Measurements from ENCODE around the gene DNAI7. TPM values are rescaled to one million over a fixed set of nuclear protein-coding genes. Genes with fewer than 3 reads are reported as not detected.

DNAI7 gene
- total RNA-seq, 2 donors from 2014 or later = 0.94 to 1.3 TPM

DNA sequence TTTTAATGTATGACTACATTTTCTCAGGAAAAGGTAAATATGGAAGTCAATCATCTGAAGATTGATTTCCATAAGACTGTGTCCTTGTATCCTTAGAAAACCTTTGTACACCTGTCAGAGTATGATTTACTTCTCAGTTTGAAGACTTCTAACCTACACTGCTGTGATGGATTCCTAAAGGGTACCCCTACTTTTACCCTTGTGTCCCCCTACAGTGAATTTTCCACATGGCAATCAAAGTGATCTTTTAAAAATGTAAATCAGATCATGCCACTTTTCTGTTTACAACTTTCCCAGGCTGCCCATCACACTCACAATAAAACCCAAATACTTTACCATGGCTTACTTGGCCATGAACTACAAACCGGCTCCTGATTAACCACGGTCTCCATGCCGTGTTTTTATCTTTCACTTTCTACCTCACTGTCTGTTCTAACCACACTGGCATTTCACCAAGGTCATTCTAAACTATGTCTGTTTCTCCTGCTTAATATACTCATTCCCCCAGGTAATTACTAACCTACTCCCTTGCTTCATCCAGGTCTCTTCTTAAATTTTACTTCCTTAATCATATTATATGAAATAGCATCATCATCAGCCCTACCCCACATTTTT is 8.1 kb downstream of the DNAI7 start:
- ATAC-seq (no peak), DNase-seq (no peak)

DNA sequence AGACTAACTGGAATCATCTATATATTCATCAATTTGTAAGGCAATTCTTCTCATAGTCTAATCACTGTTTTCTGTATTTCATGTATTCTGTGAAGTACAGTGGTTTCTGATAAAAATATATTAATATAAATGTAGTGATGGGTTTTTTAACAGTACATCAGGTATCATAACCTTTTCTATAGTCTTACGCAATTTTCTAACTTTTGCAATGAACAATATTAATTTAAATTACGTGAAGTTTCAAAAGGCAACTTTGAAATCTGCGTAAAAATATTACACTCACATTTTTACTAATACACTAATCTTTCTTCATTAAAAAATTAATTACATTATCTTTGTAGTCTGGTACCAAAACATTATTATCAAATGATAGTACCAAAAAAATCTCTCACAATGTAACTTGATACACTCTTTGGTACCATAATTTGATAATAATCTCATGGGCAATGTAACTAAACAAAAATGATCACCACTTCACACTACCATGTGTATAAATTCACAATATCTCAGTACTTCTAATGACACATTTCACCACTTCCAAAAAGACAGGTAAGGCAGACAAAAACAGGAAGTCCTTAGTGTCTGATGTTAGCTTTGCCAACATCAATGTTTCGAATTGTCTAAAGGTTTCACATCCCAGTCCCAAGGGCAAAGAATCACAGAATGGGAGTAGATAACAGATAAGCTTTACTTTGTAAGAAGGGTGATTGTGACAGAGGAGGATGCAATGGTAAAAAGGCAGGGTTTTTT is 8.7 kb downstream of the DNAI7 start:
- ATAC-seq = no peak
- no peak for DNase-seq
- intact Hi-C loops (cut with DNase I) = no loop called here

More for the DNA sequence above, 8.1 kb downstream of the DNAI7 start:
- intact Hi-C loops (cut with DNase I) = no loop called here

DNA sequence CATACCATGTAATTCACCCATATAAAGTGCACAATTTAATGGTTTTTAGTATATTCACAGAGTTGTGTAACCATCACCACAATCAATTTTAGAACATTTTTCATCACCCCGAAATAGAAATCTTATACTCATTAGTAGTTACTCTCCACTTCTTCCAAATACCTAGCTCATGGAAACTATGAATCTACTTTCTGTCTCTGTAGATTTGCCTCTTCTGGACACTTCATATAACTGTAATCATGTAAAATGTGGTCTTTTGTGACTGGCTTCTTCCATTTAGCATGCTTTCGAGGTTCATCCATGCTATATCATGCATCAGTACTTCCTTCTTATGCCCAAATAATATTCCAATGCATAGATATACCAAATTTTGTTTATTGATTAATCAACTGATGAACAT is 10.8 kb downstream of the DNAI7 start:
- intact Hi-C loops (cut with DNase I) = no loop called here
- no peak for ATAC-seq
- no peak for DNase-seq

DNA sequence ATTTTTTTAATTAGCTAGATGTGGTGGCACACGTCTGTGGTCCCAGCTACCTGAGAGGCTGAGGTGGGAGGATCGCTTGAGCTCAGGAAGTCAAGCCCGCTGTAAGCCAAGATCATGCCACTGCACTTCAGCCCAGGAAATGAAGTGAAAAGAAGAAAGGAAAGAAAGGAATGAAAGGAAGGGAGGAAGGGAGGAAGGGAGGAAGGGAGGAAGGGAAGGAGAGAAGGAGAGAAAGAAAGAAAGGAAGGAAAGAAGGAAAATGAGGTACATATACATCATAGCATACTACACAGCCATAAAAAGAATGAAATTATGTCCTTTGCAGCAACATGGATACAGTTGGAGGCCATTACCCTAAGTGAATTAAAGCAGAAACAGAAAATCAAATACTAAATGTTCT is 12.2 kb downstream of the DNAI7 start:
- no peak for ATAC-seq
- intact Hi-C loops (cut with DNase I) = no loop called here
- no peak for DNase-seq

DNA sequence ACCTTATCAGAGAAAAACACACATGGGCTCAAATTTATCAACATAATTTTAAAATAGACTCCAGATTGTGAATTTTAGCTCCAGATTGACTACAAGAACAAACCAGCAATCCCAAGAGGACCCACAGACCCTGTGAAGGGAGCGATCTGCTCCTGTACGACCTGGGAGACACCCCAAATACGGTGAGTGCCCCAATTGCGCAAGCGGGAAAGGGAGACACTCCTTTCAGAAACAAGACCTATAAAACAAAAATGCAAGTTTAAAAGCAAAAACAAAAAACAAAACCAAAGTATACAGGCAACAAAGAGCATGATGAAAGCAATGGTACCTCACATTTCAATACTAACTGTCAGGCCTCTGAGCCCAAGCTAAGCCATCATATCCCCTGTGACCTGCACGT is 32.1 kb downstream of the DNAI7 start:
- ATAC-seq (no peak), DNase-seq (no peak)
- intact Hi-C loops (cut with DNase I) = no loop called here

DNA sequence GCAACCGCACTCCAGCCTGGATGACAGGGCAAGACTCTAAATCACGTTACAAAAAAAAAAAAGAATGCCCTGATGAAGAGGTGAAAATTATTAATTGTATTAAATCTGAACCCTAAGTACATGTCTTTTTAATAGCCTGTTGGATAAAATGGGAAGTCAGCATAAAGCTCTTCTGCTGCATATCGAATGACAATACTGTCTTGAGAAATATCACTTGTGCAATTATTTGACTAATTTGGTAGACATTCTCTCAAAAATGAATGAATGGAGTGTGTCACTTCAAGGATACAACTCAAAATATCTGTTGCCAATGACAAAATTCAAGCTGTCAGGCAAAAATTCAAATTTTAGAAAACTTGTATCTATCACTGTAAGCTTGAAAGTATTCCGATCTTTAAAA is 38.9 kb downstream of the DNAI7 start:
- intact Hi-C loops (cut with DNase I) = no loop called here
- DNase-seq (no peak), ATAC-seq (no peak)

DNA sequence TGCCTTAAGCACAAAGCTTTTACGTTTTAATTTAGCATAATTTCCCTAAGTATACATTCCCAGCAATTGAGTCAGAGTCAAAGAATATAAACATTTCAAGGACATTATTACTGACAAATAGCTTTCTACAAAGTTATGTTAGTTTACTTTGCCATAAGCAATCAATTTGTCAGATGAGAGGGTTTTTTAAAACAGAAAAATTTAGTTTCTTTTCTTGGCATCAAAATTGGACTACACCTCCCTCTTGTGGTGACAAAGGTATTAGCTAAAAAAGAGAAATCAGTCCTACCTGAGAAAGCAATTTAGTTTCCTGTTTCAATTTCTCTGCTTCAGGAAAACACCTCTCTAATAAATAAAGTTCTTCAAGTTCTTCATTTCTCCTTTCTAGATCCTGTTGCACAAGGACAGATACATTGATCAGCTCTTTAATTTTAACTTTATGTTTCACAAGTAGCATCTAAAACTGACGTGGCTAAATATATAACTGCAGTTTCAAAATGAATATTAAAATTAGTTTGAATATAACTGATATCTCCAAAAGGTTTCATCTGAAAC is 39.9 kb downstream of the DNAI7 start:
- ATAC-seq = no peak
- DNase-seq = no peak
- intact Hi-C loops (cut with DNase I) = no loop called here

DNA sequence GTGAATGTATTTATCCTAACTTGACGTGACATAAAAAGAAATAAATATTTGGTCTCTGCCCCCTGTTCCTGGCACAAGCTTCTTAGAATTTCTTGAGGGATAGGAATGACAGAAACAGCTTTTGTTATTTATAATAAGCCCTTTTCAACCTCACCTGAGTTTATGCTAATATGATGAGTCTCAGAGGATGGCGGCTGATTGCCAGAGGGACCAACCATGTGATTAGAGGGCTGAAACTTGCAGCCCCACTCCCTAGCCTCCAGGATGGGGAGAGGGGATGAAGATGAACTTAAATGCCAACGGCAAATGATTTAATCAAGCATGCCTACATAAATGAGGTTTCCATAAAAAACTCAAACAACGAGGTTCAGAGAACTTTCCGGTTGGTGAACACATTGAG is 42.9 kb downstream of the DNAI7 start:
- ATAC-seq = no peak
- no peak for DNase-seq
- intact Hi-C loops (cut with DNase I) = no loop called here

DNA sequence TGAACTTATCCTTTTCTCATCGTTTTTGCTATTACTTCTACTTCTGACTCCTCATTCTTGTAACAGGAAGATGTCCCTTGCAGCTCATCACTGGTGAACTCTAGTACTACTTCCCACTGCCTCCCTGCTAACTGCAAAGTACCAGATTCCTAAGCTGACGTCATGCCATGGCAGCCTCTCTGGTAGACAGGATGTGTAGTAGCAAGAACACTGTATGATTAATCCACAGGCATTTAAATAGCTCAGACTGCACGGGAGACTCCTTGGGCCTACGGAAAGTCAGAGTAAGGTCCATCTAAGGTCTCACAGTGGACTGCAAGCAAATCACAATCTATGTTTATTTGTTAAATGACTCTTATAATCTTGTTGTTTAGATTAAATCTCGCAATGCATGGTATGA is 43.5 kb downstream of the DNAI7 start:
- ATAC-seq = peak; percentile 76 to 89
- peak; percentile 65 for DNase-seq
- intact Hi-C loops (cut with DNase I) = no loop called here

DNA sequence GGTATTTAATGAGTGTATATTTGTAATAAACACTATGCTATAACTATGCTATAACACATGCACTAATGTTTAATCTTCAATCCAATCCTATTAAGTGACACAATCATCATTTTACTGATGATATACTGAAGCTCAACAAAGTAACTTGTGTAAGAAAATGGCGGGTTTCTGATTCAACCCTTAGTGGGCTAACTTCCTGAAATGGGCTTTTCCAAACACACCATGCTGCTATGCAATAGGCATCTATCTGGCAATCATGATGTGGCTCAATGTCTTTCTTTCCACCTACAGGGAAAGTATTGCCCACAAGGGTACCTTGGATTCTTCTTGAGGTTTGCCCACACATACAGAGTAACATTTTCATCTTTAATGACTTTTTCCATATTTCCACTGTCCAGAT is 48.3 kb downstream of the DNAI7 start:
- intact Hi-C loops (cut with DNase I) = no loop called here
- DNase-seq (no peak), ATAC-seq (no peak)

DNA sequence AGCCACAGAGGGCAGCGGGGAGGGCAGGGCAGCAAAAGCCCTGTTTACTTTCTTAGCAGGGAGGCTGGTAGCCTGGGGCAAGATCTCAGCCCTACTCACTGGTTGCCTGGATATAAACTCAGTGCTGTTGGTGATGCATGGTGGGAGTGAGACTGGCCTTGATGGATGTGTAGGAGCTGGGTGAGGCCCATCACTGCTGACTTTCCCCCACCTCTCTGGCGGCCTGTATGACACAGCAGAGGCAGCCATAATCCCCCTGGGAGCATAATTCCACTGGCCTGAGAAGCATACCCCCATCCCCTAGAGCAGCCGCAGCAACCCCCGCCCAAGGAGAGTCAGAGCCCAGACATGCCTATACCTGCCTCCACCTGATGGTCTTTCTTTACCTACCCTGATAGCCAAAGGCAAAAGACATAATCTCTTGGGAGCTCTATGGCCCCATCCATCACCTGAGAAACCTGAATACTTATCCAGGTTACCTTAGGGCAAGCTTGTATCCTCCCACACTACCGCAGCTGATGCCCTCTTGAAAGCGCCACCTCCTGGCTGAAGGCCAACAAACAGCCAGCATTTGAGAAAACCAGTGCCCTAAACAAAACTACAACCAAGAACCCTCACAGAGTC is 59.3 kb downstream of the DNAI7 start:
- DNase-seq (no peak), ATAC-seq (no peak)
- intact Hi-C loops (cut with DNase I) = no loop called here

DNA sequence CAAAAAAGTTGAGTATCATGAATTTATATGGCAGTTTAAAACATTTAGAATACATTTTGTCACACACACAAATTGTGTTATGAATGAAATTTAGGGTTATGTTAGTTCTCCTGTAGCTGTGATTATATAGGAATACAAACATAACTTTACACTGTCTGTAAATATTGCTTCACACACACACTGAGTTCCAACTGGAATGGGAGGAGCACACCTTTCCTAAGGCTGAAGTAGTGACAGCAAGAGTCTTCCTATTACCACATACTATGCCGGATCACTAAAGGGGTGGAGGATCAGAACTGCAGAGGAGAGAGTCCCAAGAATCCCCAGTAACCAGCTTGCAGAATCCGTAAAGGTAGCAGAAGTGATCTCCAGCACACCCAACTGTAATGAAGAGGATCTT is 63.7 kb downstream of the DNAI7 start:
- intact Hi-C loops (cut with DNase I) = loop anchor here (2.0 kb wide), 2 partner anchors 138 to 140 kb away; no protein-coding TSS in a partner anchor
- DNase-seq = no peak
- no peak for ATAC-seq

DNA sequence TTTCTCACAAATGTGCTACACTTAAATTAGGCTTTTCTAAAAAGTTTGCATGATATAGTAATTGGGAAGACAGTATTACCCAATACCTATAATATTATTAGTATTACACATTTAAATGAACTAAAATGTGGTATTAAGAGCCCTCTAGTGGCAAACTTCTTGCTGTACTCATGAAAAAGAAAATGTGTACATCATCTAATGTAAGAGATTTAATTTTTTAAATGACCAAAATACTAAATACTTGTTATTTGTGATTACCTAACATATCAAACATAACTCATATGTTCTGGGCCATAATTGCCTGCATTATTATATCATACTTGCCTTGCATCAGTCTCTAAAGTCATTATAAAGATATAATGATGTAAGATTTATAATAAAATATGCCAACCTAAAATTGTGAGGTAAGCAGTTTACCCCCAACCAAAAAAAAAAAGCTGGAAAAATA is 64.2 kb downstream of the DNAI7 start:
- intact Hi-C loops (cut with DNase I) = loop anchor here (2.0 kb wide), 2 partner anchors 138 to 140 kb away; no protein-coding TSS in a partner anchor
- no peak for ATAC-seq
- no peak for DNase-seq

DNA sequence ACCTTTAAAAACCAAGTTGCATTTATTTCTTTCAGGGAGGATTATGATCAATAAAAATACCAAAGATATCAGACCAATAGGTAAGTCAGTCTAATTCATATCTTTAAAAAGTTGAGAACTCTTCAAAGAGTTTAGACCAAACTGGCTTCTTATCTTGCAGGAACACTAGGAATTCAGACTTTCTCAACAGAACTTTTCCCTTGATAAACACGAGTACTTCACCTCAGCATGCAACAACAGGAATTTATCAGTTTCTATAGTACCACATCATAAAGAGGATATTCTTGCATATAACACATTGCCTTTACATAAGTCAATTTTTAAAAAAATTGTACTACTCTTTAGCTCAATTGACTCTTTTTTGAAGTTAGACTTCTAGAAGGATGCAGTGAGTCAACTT is 68.2 kb downstream of the DNAI7 start:
- intact Hi-C loops (cut with DNase I) = no loop called here
- DNase-seq = no peak
- no peak for ATAC-seq

DNA sequence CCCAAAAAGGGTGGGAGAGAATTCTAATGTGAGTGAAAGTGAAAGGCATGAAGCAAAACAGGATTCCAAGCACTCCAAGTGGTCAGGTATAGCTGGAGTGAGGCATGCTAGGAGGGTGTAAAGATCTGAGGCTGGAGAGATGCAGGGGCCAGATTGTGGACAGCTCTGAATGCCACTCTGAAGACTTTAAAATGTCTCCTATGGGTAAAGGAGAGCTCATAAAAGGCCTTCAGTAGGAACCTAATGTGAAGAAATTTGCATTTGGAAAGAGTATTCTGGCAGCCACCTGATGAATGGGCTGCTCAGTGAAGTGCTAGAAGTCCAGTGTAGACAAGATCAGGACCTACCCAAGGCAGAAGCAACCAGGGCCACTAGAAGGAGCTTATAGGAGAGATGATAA is 68.9 kb downstream of the DNAI7 start:
- ATAC-seq = no peak
- intact Hi-C loops (cut with DNase I) = no loop called here

DNA sequence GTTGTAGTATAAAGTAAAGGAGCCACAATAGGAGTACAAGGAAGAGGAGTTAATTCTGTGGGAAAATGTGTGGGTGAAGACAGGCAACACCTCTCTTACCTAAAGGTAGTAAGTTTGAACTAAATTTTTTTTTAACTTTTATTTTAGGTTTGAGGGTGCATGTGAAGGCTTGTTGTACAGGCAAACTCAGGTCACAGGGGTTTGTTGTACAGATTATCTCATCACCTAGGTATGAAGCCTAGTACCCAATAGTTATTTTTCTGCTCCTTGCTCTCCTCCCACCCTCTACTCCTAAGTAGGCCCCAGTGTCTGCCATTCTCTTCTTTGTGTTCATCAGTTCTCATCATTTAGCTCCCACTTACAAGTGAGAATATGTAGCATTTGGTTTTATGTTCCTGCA is 70.5 kb downstream of the DNAI7 start:
- no peak for DNase-seq
- intact Hi-C loops (cut with DNase I) = no loop called here
- no peak for ATAC-seq

More for the DNA sequence above, 68.9 kb downstream of the DNAI7 start:
- DNase-seq = no peak

DNA sequence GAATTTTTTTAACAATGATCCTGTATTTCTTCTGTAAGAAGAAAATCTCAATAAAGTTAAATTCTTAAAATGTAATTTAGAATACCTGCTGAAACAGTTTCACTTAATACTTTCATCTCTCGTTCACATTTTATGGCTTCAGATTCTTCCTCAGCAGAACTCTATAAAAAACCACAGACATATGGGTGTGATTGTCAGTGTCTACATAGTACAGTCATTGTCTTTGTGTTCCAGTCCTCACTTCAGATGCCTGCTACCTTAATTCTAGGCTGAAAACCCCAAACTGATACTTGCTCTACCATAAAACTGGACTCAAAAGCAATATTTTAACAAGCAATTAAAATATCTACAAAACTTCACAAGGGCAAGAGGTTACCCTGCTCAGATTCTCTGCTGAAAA is 71.8 kb downstream of the DNAI7 start:
- ATAC-seq (no peak), DNase-seq (no peak)
- intact Hi-C loops (cut with DNase I) = no loop called here

DNA sequence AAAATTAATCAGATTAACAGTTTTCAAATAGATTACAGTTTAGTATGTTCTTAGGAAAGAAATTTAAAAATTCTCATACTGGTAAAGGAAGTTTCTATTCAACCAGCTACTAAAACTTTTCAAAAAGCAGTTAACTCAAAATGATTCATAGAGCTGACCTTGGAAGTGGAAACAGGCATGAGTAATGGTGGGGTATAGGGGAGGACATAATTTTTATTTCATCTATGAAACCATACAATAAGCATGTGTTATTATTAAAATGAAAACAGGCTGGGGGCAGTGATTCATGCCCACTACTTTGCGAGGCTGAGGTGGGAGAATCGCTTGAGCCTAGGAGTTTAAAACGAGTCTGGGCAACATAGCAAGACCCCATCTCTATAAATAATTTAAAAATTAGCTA is 73.0 kb downstream of the DNAI7 start:
- intact Hi-C loops (cut with DNase I) = no loop called here
- no peak for ATAC-seq
- DNase-seq = no peak

DNA sequence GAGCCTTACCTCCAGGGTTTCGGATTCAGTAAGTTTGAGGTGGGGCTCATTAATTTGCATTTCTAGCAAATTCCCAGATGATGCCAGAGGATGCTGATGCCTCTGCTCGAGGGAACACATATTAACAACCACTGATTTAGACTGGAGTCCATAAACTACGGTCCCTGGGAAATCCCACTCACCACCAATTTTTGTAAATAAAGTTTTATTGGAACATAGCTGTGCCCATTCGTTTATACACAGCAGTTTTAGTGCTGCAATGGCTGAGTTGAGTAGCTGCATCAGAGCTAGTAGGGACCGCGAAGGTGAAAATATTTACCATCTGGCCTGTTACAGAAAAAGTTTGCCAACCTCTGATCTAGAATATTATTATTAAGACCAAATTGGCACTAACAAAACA is 73.8 kb downstream of the DNAI7 start:
- intact Hi-C loops (cut with DNase I) = no loop called here
- DNase-seq (no peak), ATAC-seq (no peak)

DNA sequence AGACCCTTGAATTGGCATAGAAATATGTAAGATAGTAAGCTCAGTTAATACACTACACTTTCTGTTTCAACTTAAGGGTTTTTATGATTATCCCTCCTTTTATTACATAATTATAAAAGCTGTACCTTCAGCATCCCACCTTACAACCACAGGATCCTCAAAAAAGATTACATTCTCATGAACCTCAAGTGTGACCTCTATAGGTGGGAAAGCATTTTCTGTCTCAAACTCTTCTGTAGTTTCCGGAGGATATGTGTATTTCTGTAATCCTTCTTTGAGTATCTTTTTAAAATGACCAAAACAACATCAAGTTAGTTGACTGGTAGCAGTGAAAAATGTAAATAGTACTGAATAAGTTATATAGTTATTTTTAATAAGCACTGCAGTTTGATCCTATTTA is 75.9 kb downstream of the DNAI7 start:
- no peak for DNase-seq
- ATAC-seq = no peak
- intact Hi-C loops (cut with DNase I) = no loop called here
